Smooth muscle cell of bladder (primary cell): ENCODE measurements around the gene SOX15. TPM values are rescaled to one million over a fixed set of nuclear protein-coding genes. Genes with fewer than 3 reads are reported as not detected.

Experiments
- total RNA-seq: library from RNA; depleted of rRNA; stranded (reverse); fragments of >200 nt; gene quantifications from 2 replicates; pipeline ENCODE4 v1.2.3, GENCODE V29; 2014

SOX15 gene
- total RNA-seq, result 0.14 and 0.18 TPM in 2 replicates

DNA sequence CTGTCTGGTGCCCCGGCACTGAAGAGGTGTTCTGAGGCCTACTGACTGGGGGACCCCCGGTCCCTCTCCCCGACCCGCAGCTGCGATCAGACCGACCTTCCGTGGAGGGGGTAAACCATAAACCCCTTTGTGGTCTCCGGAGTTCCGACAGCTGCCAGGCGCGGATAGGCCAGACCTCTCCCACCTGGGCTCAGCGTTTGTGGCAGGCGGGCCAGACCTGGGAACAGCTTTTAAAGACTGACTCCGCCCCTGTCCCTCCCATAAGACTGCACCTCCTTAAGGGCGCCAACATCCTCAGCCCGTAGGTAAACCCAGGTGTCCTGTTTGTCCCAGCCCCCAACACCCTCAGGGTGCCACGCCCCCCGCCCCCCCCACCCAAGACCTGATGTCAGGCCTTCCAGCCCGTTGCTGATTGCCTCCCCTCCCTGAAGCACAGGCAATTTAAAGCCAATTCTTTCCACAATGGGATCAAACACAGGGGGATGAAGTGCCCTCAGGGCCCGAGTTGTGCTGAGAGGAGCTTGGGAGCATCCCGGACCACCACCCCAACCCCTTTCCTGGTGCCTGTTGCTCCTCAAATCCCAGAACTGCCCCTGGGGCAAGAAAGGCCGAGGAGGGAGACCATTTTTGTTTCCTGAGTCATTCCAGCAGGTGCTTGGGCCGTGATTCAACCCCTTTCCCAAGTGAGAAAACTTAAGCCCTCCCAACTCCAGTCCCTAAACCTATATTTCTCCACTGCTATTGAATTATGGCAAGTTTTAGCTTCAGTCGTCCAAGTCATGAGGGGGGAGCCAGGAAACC is at the start of gene SOX15:
Gene SOX15 (minus strand): TSS at position 204 of the 801 bp plus-strand sequence. CDS start 418 bp downstream, outside the sequence.

DNA sequence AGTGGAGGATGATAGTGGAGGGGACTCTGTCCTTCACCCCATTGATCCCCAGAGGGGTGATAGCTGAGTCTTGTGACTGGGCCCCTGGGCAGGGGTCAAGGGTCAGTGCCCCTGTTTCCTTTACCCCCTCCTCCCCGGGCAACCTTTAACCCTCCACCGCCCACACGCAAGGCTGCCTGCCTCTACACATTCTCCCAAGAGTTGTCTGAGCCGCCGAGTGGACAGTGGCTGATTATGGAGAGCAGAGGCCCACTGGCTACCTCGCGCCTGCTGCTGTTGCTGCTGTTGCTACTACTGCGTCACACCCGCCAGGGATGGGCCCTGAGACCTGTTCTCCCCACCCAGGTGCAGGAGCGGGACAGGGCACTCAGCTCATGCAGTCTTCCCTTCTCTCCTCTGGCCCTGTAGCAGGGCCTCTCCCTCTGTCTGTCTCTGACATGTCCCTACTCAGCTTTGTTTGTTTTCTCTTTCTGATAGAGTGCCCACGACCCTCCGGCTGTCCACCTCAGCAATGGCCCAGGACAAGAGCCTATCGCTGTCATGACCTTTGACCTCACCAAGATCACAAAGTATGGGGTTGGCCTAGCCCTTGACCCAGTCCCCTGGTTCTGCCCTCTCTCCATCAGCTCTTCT is 40.2 kb upstream of the SOX15 start, which contains the start of gene SHBG:
Gene SHBG (plus strand): TSS at position 197 of the 633 bp plus-strand sequence. CDS start 38 bp downstream, at position 235.

DNA sequence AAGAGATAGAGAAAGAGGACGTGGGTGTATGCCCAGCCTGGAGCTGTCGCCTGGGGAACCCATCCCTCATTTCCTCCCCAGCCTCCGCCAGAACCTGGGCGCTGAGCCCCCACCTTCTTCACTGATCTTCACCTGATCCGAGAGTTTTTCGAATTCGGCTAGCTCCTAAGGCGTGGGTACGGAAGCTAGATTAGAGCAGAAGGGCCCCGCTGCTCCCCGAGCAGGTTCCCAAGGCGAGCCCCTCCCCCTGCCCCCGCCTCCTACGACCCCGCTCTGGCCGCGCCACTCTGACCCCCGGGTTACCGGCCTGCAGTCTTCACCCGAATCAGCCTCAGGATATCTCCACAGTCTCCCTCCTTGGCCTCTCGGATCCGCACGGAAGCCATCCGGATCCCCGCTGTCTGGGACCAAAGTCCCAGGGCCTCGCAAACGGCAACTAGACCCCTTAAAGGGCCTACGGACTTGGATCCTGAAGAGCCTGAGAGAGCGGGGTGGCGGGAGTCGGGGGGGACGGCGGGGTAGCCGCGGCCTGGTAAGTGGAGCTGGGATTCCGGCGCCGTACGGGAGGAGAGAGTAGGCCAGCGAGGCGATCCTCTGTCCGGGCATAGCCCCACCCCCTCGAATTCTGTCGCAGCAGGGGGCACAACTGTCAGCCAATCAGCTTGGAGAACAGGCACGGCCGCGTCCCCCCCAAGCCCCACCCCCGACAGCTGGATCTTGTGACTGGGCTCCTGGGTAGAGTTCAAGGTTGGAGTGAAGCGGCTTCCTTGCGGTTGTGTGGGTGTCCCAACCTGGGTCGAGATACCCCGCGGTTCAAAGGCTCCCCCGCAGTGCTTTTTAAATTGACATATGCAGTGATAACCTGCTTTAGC is 37.6 kb upstream of the SOX15 start, which contains the start of gene SAT2:
Gene SAT2 (minus strand): TSS at position 572 of the 872 bp plus-strand sequence. CDS start 186 bp downstream, at position 386.

DNA sequence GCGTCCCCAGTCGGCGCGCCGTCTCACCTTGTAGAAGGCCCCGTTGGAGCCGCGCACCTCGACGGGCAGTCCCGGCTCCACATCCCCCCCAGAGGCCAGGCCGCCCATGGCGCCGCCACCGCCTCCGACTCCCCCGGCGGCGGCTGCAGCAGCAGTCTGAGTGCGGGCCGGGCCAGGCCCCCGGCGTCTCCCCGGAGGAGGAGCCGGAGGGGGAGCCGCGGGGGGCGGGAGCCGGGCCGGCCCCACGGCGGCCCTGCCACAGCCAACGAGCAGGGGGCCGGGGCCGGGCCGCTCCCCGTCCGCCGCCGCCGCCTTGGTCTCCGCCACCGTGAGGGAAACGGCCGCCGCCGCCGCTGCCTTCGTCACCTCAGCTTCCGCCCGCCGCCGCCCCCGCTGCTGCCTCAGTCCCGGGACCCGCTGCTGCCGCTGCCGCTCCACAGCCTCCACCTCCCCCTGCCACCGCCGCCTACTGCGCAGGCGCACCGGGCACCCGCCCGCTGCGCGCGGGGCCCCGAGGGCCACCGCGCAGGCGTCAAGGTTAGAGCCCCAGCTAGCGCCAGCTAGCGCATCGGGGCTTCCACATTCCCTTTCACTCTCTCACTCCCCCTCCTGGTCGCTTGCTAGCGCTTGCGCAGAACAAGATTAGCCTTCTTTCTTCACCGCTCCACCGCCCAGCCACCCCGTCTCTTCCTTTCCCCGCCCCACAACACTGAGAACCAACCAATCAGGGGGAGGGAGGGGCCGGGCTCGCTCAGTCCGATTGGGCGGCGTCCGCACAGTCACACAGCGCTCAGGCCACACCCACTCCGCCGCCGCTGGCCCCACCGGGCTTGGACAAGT is 24.8 kb upstream of the SOX15 start, which contains the start of gene FXR2:
Gene FXR2 (minus strand): TSS at position 473 of the 840 bp plus-strand sequence. CDS start 365 bp downstream, at position 108.

DNA sequence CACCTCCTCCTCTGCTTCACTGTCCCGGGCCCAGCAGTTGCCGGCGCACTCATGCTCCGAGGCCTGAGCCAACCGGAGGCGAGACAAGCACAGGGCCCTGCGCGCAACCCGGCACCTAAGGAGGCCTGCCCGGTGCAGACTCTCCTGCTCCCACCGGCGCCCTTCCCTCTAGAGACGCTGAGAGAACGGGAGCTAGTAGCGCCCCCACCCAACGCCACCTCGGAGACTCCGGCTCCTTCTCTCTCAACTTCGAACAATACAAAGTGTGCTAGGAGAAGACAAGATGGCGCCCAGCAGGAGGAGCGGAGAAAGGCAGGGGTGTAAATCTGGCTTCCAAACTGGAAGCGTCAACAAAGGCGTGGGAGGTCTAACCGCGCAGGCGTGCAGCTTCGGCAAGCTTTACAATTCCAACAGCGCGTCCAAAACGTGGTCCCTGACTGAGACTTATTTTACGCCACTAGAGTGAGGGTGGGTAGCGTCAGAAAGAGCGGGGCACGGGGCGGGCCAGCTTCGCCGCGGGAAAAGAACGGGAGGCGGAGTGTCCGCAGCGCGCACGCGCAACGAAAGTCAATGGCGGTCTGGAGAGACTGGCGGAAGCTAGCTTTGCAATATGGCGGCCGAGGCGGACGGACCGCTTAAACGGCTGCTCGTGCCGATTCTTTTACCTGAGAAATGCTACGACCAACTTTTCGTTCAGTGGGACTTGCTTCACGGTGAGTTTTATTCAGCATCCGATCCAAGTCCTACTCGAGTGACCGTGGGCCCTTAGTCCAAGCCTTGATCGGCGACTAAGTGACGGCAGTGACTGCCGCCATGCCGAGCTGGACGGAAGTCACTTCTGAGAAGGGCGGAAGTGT is 6.4 kb downstream of the SOX15 start, which contains the start of gene MPDU1:
Gene MPDU1 (plus strand): TSS at position 600 of the 857 bp plus-strand sequence. CDS start 11 bp downstream, at position 611.

DNA sequence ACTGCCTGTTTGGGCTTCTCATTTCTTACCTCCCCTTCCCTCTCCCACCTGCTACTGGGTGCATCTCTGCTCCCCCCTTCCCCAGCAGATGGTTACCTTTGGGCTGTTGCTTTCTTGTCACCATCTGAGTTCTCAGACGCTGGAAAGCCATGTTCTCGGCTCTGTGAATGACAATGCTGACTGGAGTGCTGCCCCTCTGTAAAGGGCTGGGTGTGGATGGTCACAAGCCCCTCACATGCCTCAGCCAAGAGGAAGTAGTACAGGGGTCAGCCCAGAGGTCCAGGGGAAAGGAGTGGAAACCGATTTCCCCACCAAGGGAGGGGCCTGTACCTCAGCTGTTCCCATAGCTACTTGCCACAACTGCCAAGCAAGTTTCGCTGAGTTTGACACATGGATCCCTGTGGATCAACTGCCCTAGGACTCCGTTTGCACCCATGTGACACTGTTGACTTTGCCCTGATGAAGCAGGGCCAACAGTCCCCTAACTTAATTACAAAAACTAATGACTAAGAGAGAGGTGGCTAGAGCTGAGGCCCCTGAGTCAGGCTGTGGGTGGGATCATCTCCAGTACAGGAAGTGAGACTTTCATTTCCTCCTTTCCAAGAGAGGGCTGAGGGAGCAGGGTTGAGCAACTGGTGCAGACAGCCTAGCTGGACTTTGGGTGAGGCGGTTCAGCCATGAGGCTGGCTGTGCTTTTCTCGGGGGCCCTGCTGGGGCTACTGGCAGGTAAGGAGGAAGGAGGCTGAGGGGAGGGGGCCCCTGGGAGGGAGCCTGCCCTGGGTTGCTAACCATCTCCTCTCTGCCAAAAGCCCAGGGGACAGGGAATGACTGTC is 10.7 kb downstream of the SOX15 start, which contains the start of gene CD68:
Gene CD68 (plus strand): TSS at position 638 of the 833 bp plus-strand sequence. CDS start 40 bp downstream, at position 678.

DNA sequence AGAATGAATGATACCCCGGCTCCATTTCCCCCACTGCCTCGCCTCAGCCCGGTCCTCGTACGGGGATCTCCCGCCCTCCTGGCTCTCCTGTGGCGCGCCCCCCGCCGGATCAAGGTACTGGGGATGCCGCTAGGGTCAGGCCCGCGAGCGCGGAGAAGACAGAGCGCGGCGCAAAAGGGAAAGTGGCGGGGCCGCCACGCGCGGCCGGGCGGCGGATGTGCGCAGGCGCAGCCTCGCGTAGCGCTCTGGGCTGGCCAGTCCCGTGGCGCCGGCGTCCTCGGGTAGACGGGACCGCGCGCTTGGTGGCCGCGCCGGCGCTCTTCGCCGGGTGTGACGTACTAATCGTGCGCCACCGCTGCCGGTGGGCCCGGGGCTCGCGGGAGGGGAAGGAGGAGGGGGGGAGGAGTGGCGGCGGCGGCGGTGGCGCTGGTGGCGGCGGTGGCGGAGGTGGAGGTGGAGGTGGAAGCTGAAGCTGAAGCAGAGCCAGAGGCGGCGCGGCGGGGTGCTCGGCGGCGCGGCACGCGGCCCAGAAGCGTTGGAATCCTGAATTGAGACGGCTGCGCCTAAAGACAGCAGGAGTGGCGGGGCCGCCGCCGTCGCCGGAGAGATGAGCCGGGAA is 28.2 kb downstream of the SOX15 start, which contains the start of gene SENP3:
Gene SENP3 (plus strand): TSS at position 331 of the 619 bp plus-strand sequence. CDS start 1,158 bp downstream, outside the sequence.

DNA sequence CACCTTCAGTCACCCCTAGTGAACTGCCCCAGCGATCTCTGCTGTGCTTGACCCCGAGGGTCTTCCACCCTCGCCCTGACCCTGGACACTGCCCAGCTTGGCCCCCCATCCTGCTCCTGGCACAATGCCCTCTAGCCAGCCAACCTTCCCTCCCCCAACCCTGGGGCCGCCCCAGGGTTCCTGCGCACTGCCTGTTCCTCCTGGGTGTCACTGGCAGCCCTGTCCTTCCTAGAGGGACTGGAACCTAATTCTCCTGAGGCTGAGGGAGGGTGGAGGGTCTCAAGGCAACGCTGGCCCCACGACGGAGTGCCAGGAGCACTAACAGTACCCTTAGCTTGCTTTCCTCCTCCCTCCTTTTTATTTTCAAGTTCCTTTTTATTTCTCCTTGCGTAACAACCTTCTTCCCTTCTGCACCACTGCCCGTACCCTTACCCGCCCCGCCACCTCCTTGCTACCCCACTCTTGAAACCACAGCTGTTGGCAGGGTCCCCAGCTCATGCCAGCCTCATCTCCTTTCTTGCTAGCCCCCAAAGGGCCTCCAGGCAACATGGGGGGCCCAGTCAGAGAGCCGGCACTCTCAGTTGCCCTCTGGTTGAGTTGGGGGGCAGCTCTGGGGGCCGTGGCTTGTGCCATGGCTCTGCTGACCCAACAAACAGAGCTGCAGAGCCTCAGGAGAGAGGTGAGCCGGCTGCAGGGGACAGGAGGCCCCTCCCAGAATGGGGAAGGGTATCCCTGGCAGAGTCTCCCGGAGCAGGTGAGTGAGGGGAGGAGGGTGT is 31.2 kb downstream of the SOX15 start, which contains the start of gene TNFSF13:
Gene TNFSF13 (plus strand): TSS at position 207 of the 776 bp plus-strand sequence. CDS start 290 bp downstream, at position 497.

DNA sequence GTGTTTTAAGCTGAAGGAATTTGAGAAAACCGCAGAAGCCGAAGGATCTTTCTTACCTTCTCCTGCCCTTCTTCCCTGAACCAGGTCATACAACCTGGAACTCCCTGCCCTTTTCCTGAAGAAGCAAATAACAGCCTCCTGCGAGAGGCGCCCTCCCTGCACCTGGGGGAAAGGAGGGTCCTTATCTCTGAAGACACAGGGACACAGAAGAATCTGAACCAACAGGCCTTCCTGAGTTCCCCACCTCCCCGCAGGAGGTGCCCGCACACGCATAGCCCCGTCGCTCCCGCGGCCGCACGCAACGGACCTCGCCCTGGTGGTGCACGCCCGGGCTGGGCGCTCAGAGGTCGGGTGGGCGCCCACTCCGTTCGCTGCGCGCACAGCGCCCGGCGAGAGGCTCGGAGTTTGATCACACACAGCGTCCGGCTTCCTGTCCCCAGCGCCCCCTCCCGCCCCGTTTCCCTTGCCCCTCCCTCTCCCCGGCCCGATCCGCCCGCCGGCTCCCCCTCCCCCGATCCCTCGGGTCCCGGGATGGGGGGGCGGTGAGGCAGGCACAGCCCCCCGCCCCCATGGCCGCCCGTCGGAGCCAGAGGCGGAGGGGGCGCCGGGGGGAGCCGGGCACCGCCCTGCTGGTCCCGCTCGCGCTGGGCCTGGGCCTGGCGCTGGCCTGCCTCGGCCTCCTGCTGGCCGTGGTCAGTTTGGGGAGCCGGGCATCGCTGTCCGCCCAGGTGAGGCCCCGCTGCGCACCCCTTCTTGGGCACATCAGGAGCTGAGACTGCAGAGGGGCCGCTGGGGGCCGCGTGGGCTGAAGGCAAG is 41.1 kb downstream of the SOX15 start, which contains the start of gene TNFSF12:
Gene TNFSF12 (plus strand): TSS at position 474 of the 816 bp plus-strand sequence. CDS start 96 bp downstream, at position 570.

Other genes with a start within 250 kb of the SOX15 start
- 6.8 and 16.4 TPM in 2 replicates for gene KCTD11, start 237.9 kb downstream of the SOX15 start, total RNA-seq
- gene TMEM95, start 234.9 kb downstream of the SOX15 start, total RNA-seq, result not detected in 2 replicates
- gene TNK1, start 209.0 kb downstream of the SOX15 start, total RNA-seq, result 0.37 and 0.57 TPM in 2 replicates
- 13.9 and 14.4 TPM in 2 replicates for gene PLSCR3, start 195.6 kb downstream of the SOX15 start, total RNA-seq
- 105 and 158 TPM in 2 replicates for gene TMEM256, start 186.0 kb downstream of the SOX15 start, total RNA-seq
- gene NLGN2, start 182.2 kb downstream of the SOX15 start, total RNA-seq, result 4.1 and 6.3 TPM in 2 replicates
- gene SPEM1, start 169.8 kb downstream of the SOX15 start, total RNA-seq, result not detected in 2 replicates
- not detected in 2 replicates for gene SPEM2, start 164.5 kb downstream of the SOX15 start, total RNA-seq
- gene SPEM3, start 161.2 kb downstream of the SOX15 start, total RNA-seq, result not detected in 2 replicates
- 0.71 and 0.74 TPM in 2 replicates for gene TMEM102, start 154.7 kb downstream of the SOX15 start, total RNA-seq
- 0.71 and 3.4 TPM in 2 replicates for gene FGF11, start 150.6 kb downstream of the SOX15 start, total RNA-seq
- 5.9 and 7.3 TPM in 2 replicates for gene CHRNB1, start 145.0 kb downstream of the SOX15 start, total RNA-seq
- gene ZBTB4, start 110.5 kb downstream of the SOX15 start, total RNA-seq, result 14.8 and 19.0 TPM in 2 replicates
- not detected in 2 replicates for gene SLC35G6, start 108.6 kb downstream of the SOX15 start, total RNA-seq
- 65.1 and 79.0 TPM in 2 replicates for gene POLR2A, start 105.7 kb downstream of the SOX15 start, total RNA-seq
- gene TNFSF12, start 41.0 kb downstream of the SOX15 start, total RNA-seq, result 2.1 and 4.4 TPM in 2 replicates
- 0.71 and 0.74 TPM in 2 replicates for gene TNFSF13, start 31.3 kb downstream of the SOX15 start, total RNA-seq
- 61.0 and 67.3 TPM in 2 replicates for gene SENP3, start 28.2 kb downstream of the SOX15 start, total RNA-seq
- 11.2 and 16.3 TPM in 2 replicates for gene CD68, start 10.5 kb downstream of the SOX15 start, total RNA-seq
- gene MPDU1, start 6.2 kb downstream of the SOX15 start, total RNA-seq, result 54.0 and 54.8 TPM in 2 replicates
- 41.4 and 45.7 TPM in 2 replicates for gene FXR2, start 24.8 kb upstream of the SOX15 start, total RNA-seq
- gene SAT2, start 37.7 kb upstream of the SOX15 start, total RNA-seq, result 52.7 and 54.0 TPM in 2 replicates
- 0.57 and 148 TPM in 2 replicates for gene SHBG, start 40.0 kb upstream of the SOX15 start, total RNA-seq
- not detected in 2 replicates for gene ATP1B2, start 60.8 kb upstream of the SOX15 start, total RNA-seq
- 16.9 and 18.7 TPM in 2 replicates for gene TP53, start 97.4 kb upstream of the SOX15 start, total RNA-seq
- gene WRAP53, start 98.4 kb upstream of the SOX15 start, total RNA-seq, result 3.1 and 3.4 TPM in 2 replicates
- gene EFNB3, start 115.1 kb upstream of the SOX15 start, total RNA-seq, result 0.09 and 0.28 TPM in 2 replicates
- 0.57 and 1.8 TPM in 2 replicates for gene DNAH2, start 127.7 kb upstream of the SOX15 start, total RNA-seq
- 4.8 and 7.7 TPM in 2 replicates for gene KDM6B, start 244.1 kb upstream of the SOX15 start, total RNA-seq